HG03520 (cell line): ENCODE results near the gene NDUFA6.
"Not testable (repeated sequence)": the region's sequence is repeated elsewhere in the genome, so short reads cannot be mapped to it uniquely, and the experiment has no call there.

Experiments
- ATAC-seq: cut with Tn5 transposase; IDR thresholded peaks from one replicate; pipeline ENCODE4 v1.9.1; 2021; ENCODE audit warnings: mild to moderate bottlenecking, moderate library complexity; ENCODE audit not compliant: unreplicated experiment

The NDUFA6 gene

DNA sequence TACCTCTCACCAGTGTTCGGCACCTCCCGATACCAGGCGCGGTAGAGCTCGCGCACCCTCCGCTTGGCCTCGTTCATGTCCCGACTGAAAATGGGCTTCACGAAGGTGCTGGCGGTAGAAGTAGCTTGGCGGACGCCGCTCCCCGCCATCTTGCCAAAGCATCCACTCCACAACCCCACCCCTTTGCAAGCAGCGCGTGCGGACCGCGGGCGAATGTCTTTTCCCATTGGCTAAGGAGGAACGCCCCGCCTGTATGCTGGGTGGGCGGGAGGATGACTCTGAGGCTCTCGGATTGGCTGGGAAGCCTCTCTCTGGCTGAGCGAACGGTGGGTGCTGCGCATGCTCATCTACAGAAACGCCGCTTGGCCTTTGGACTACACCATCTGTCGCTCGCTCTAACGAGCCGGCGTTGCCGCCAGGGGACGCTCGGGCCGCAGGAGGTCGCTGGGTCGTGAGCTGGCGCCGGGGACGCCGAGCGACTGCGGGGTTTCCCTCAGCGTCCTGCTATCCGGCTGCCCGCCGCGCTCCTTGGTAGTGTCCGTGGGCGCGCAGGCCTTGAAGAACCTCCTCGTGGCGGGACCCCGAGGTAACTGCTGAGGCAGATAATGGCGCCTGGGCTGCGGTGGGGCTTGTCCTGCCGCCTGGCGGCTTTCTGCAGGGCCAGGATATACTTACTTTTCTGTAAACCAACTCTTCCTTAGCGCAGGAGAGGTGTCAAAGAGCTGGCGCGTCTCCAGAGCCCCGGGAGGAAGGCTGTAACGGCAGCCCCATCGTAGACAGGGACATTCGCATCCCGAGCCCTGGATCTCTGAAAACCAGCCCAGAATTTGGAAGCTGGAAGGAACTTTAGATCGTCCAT is at the start of gene NDUFA6:
Gene NDUFA6 (minus strand): TSS at position 177 of the 859 bp plus-strand sequence. CDS start 28 bp downstream, at position 149.
- ATAC-seq, result peak; percentile 91

- not testable (repeated sequence) for ATAC-seq
Observed at GRCh38 chr22:42140153-42140552, 49.6 kb upstream of the NDUFA6 start.

GRCh38 chr22:42139508-42139907 is 48.9 kb upstream of the NDUFA6 start:
- ATAC-seq, result not testable (repeated sequence)

DNA sequence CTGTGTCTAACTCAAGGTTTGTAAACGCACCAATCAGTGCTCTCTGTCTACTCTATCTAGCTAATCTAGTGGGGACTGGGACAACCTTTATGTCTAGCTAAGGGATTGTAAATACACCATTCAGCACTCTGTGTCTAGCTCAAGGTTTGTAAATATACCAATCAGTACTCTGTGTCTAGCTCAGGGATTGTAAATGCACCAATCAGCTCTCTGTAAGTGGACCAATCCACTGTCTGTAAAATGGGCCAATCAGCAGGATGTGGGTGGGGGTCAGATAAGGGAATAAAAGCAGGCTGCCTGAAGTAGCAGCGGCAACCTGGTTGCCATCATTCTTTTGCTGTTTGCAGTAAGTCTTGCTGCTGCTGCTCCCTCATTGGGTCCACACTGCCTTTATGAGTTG is 48.4 kb upstream of the NDUFA6 start:
- no peak for ATAC-seq

GRCh38 chr22:42138122-42138770 is 47.7 kb upstream of the NDUFA6 start:
- ATAC-seq, result no peak

- not testable (repeated sequence) for ATAC-seq
Observed at GRCh38 chr22:42135688-42136087, 45.1 kb upstream of the NDUFA6 start.

- no peak for ATAC-seq
Observed at GRCh38 chr22:42134100-42135020, 43.8 kb upstream of the NDUFA6 start.

DNA sequence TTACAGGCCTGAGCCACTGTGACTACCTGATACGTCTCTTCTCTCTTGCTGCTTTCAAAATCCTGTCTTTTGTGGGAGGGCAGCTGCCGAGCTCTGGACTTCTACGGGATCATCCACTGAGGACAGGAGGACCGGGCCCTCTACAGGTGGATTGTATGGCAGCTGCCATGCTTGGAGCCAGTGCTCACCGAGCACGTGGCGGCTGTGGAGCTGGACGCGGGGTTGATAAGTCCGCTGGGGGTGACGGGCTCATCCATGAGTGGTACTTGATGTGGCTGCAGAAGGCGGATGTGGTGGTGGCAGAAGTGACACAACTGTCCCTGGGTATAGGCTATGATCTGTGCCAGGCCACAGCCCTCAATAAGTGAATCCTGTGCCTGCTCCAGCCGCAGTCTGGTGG is 41.9 kb upstream of the NDUFA6 start:
- ATAC-seq, result no peak

DNA sequence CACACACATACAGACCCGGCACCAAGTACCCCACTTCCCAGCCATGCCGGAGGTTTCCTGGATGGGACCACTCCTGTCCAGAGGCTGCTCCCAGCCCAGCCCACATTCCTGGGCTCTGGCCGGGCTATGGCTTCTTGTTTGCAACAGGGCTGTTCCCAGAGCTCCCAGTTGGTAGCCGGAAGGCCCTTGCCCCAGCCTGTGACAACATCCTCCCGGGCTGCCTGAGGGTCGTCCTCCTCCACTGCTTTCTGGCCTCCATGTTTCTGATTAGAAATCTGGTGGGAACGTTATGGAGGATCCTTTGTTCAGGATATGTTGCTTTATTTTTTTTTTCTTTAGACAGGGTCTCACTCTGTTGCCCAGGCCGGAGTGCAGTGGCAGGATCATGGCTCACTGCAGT is 41.0 kb upstream of the NDUFA6 start:
- ATAC-seq, result no peak

DNA sequence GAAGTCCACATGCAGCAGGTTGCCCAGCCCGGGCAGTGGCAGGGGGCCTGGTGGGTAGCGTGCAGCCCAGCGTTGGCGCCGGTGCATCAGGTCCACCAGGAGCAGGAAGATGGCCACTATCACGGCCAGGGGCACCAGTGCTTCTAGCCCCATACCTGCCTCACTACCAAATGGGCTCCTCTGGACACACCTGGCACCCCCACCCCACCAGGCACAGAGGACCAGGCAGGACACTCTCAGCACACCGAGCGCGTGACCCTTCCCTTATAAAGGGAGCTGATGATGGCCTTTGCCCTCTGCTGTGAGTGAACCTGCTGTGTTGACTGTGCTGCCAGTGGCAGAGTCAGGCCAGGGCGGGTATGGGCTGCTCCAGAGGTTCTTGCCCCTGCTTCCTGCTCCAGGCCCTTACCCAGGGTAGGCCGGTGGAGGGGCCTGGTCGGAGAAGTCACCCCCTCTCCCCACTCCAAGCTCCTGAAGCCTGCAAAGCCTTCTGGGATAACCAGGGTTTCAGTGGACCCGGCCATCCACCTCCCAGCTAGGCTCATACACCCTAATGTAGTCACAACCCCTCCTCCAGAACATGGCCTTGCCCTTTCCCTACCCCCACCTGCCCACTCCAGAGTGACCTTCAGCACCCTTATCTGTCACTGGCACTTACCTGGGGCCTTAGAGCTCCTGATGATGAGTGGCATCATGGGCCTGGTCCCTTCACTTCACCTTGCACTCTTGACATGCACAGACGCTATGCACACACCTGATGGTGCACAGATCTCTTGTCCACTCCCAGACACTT is 40.3 kb upstream of the NDUFA6 start, which contains the start of gene CYP2D6:
Gene CYP2D6 (minus strand): TSS at position 172 of the 793 bp plus-strand sequence. CDS start 19 bp downstream, at position 153.
- ATAC-seq, result not testable (repeated sequence)

DNA sequence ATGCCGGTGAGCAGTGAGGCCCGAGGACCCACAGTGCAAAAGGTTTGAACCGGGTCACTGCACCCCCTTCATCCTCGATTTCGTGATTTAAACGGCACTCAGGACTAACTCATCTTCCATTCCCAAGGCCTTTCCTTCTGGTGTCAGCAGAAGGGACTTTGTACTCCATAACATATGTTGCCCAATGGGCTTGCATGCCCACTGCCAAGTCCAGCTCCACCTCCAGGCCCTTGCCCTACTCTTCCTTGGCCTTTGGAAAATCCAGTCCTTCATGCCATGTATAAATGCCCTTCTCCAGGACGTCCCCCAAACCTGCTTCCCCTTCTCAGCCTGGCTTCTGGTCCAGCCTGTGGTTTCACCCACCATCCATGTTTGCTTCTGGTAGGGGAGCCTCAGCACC is 39.6 kb upstream of the NDUFA6 start:
- ATAC-seq, result not testable (repeated sequence)

GRCh38 chr22:42128776-42129694 is 38.5 kb upstream of the NDUFA6 start:
- ATAC-seq, result not testable (repeated sequence)

DNA sequence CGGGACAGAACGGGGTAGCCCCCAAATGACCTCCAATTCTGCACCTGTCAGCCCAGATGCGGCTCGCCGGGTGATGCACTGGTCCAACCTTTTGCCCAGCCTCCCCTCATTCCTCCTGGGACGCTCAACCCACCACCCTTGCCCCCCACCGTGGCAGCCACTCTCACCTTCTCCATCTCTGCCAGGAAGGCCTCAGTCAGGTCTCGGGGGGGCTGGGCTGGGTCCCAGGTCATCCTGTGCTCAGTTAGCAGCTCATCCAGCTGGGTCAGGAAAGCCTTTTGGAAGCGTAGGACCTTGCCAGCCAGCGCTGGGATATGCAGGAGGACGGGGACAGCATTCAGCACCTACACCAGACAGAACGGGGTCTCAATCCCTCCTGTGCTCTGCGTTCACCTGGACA is 37.4 kb upstream of the NDUFA6 start:
- not testable (repeated sequence) for ATAC-seq

DNA sequence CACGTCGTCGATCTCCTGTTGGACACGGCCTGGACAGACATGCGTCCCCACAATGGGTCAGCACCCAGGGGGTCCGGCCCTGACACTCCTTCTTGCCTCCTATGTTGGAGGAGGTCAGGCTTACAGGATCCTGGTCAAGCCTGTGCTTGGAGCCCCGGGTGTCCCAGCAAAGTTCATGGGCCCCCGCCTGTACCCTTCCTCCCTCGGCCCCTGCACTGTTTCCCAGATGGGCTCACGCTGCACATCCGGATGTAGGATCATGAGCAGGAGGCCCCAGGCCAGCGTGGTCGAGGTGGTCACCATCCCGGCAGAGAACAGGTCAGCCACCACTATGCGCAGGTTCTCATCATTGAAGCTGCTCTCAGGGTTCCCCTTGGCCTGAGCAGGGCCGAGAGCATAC is 37.0 kb upstream of the NDUFA6 start:
- ATAC-seq, result no peak

DNA sequence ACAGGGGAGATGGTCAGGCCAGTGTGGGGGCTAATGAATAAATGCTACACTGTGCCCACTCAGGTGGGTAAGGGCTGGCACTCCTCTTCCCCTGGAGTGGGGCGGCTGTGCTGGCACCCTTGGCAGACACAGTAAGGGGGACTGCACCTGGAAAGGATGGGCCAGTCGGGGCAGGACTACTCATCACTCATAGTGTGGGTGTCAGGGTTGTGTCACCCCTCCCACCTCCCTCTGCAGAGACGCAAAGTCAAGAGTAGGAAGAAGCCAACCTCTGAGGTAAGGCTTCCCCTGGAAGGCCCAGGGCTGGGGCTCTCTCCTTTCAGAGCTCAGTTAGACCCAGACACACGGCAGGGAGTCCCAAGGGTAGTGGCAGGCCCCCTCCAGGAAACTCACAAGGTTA is 33.0 kb upstream of the NDUFA6 start:
- not testable (repeated sequence) for ATAC-seq

DNA sequence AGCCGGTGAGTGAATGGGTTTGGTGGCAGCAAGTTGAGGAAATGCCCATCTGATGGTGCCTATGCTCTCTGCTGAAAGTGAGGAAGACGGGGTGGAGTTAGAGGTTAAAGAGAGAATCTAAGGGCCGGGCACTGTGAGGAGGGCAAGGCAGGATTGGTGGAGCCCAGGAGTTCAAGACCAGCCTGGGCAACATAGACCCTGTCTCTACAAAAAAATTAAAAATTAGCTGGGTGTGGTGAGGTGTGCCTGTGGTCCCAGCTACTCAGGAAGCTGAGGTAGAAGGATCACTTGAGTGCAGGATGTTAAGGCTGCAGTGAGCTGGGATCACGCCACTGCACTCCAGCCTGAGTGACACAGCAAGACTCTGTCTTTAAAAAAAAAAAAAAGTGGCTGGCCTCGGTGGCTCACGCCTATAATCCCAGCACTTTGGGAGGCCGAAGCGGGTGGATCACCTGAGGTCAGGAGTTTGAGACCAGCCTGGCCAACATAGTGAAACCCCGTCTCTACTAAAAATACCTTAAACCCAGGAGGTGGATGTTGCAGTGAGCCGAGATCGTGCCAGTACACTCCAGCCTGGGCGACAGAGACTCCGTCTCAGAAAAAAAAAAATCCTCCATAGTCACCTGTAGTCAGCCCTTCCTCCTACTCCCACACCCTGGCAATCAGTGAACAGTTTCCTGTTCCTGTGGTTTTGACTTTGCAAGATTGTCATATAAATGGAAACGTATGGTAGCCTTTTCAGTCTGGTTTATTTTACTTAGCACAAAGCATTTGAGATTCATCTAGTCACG is 29.9 kb upstream of the NDUFA6 start:
- not testable (repeated sequence) for ATAC-seq

DNA sequence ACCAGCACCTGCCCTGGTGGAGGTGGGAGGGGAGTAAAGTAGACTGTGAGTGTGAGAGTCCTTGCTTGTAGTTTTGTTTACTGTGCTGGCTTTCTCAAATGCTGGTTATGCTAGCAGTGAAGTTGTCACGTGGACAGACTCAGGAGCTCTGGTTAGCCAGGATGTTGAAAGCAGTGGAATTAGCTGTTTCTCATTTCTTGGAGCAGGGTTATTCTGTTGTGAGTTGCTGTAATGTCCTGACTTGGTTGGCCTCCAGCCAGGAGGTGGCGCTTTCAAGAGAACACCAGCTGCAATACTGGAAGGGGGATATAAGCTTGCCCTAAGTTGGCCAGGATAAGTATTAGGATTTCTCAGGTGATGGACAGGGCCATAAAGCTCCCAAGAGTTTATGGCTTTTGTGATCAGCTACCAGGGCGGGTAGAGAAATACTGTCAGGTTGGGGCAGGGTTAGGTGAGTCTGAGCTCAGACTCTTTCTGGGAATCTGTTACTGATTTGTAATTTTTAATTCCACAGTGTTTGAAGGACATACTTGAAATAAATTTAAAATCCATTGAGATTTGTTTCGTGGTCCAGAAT is 26.4 kb upstream of the NDUFA6 start:
- no peak for ATAC-seq

GRCh38 chr22:42115420-42115830 is 24.9 kb upstream of the NDUFA6 start:
- ATAC-seq, result not testable (repeated sequence)
